ENCODE results near the gene FRY.

FRY gene

GRCh38 chr13:32016119-32016518 lies 15.5 kb upstream of the FRY start:
- no peak for TF ChIP-seq CEBPB (IDR thresholded peaks at IDR 0.05)
- TF ChIP-seq CREB1 (IDR thresholded peaks at IDR 0.05; ENCODE audit: low read depth) = no peak
- no peak for TF ChIP-seq RAD21 (IDR thresholded peaks at IDR 0.05; ENCODE audit: low read depth)
- no peak for TF ChIP-seq USF1 (IDR thresholded peaks at IDR 0.05)
- TF ChIP-seq EGR1 (IDR thresholded peaks at IDR 0.05) = no peak
- TF ChIP-seq EP300 (IDR thresholded peaks at IDR 0.05; ENCODE audit: borderline replicate concordance) = no peak
- TF ChIP-seq REST (IDR thresholded peaks at IDR 0.05; ENCODE audit: low read depth) = no peak
- no peak for TF ChIP-seq TAF1 (IDR thresholded peaks at IDR 0.05; ENCODE audit: low read depth)
- no peak for TF ChIP-seq TEAD4 (IDR thresholded peaks at IDR 0.05)
- no peak for TF ChIP-seq MAX (IDR thresholded peaks at IDR 0.05)
- no peak for TF ChIP-seq ZBTB7A (IDR thresholded peaks at IDR 0.05; ENCODE audit: low read depth)
- TF ChIP-seq FOXM1 (IDR thresholded peaks at IDR 0.05; ENCODE audit: borderline replicate concordance, low read depth) = no peak

- TF ChIP-seq USF1 (IDR thresholded peaks at IDR 0.05) = no peak
- no peak for TF ChIP-seq CREB1 (IDR thresholded peaks at IDR 0.05; ENCODE audit: low read depth)
Measured at GRCh38 chr13:32016631-32017030, 14.9 kb upstream of the FRY start.

GRCh38 chr13:32017474-32017873 lies 14.1 kb upstream of the FRY start:
- TF ChIP-seq REST (IDR thresholded peaks at IDR 0.05; ENCODE audit: low read depth) (no peak), FOXM1 (IDR thresholded peaks at IDR 0.05; ENCODE audit: borderline replicate concordance, low read depth) (no peak), ZBTB7A (IDR thresholded peaks at IDR 0.05; ENCODE audit: low read depth) (no peak), CREB1 (IDR thresholded peaks at IDR 0.05; ENCODE audit: low read depth) (no peak), MAX (IDR thresholded peaks at IDR 0.05) (no peak), EGR1 (IDR thresholded peaks at IDR 0.05) (no peak)

- peak; percentile 63 for TF ChIP-seq RAD21 (IDR thresholded peaks at IDR 0.05; ENCODE audit: low read depth)
- TF ChIP-seq FOXM1 (IDR thresholded peaks at IDR 0.05; ENCODE audit: borderline replicate concordance, low read depth) = no peak
Measured at GRCh38 chr13:32019612-32020233, 11.9 kb upstream of the FRY start.

GRCh38 chr13:32021785-32022184 lies 9.8 kb upstream of the FRY start:
- TF ChIP-seq CREB1 (IDR thresholded peaks at IDR 0.05; ENCODE audit: low read depth) = no peak
- no peak for TF ChIP-seq TAF1 (IDR thresholded peaks at IDR 0.05; ENCODE audit: low read depth)
- no peak for TF ChIP-seq NFIC (IDR thresholded peaks at IDR 0.05)
- peak; percentile 75 for TF ChIP-seq TEAD4 (IDR thresholded peaks at IDR 0.05)
- TF ChIP-seq YY1 (IDR thresholded peaks at IDR 0.05; ENCODE audit: low read depth) = no peak
- TF ChIP-seq USF1 (IDR thresholded peaks at IDR 0.05) = no peak

- TF ChIP-seq RAD21 (IDR thresholded peaks at IDR 0.05; ENCODE audit: low read depth) = no peak
- no peak for TF ChIP-seq TAF1 (IDR thresholded peaks at IDR 0.05; ENCODE audit: low read depth)
- TF ChIP-seq TEAD4 (IDR thresholded peaks at IDR 0.05) = no peak
- no peak for TF ChIP-seq TCF12 (IDR thresholded peaks at IDR 0.05; ENCODE audit: low read depth)
- no peak for TF ChIP-seq FOXM1 (IDR thresholded peaks at IDR 0.05; ENCODE audit: borderline replicate concordance, low read depth)
- no peak for TF ChIP-seq CEBPB (IDR thresholded peaks at IDR 0.05)
- no peak for TF ChIP-seq YY1 (IDR thresholded peaks at IDR 0.05; ENCODE audit: low read depth)
Measured at GRCh38 chr13:32022311-32022710, 9.3 kb upstream of the FRY start.

GRCh38 chr13:32023096-32023495 lies 8.5 kb upstream of the FRY start:
- TF ChIP-seq TAF1 (IDR thresholded peaks at IDR 0.05; ENCODE audit: low read depth) (no peak), FOXM1 (IDR thresholded peaks at IDR 0.05; ENCODE audit: borderline replicate concordance, low read depth) (no peak), REST (IDR thresholded peaks at IDR 0.05; ENCODE audit: low read depth) (no peak)
